ENCODE results near the gene AADAC.
A peak's percentile ranks its signal among the peaks of the same experiment; 100 is the strongest.

Gene AADAC

GRCh38 chr3:151769175-151769574 lies 44.7 kb upstream of the AADAC start:
- no peak overlapping the region for H3K4me3 ChIP-seq (IDR thresholded peaks at IDR 0.05; ENCODE audit: insufficient read depth, low read depth, low read length)
- TF ChIP-seq CTCF (conservative IDR thresholded peaks at IDR 0.05; ENCODE audit: low read depth, low read length): no peak
- no peaks in the 10 kb centered on the region for H3K79me2 ChIP-seq (ENCODE audit: insufficient read depth, low read depth)
- H3K27me3 ChIP-seq (ENCODE audit: insufficient read depth, low read depth): no peaks in the 10 kb centered on the region
- H3K9ac ChIP-seq: no peak overlapping the region
- H3K36me3 ChIP-seq (ENCODE audit: insufficient read depth): no peaks in the 10 kb centered on the region
- H3K27ac ChIP-seq: no peak overlapping the region; the same call in 1 of the 2 replicates
- H2AFZ ChIP-seq (ENCODE audit: low read depth): no peak overlapping the region
- H3K4me1 ChIP-seq (ENCODE audit: low read depth, poor library complexity, severe bottlenecking): peaks cover 24% of the 10 kb centered on the region
- no peaks in the 10 kb centered on the region for H4K20me1 ChIP-seq (ENCODE audit: insufficient read depth)
- H3K4me2 ChIP-seq: peak overlapping the region; percentile 16

- no peak overlapping the region for H3K4me3 ChIP-seq (IDR thresholded peaks at IDR 0.05; ENCODE audit: insufficient read depth, low read depth, low read length)
- H2AFZ ChIP-seq (ENCODE audit: low read depth): no peak overlapping the region
- H4K20me1 ChIP-seq (ENCODE audit: insufficient read depth): no peaks in the 10 kb centered on the region
- no peak overlapping the region for H3K9ac ChIP-seq
- no peak for TF ChIP-seq CTCF (conservative IDR thresholded peaks at IDR 0.05; ENCODE audit: low read depth, low read length)
- no peaks in the 10 kb centered on the region for H3K27me3 ChIP-seq (ENCODE audit: insufficient read depth, low read depth)
- H3K27ac ChIP-seq: no peak overlapping the region
- no peaks in the 10 kb centered on the region for H3K79me2 ChIP-seq (ENCODE audit: insufficient read depth, low read depth)
- H3K4me1 ChIP-seq (ENCODE audit: low read depth, poor library complexity, severe bottlenecking): peaks cover 24% of the 10 kb centered on the region
- no peak overlapping the region for H3K4me2 ChIP-seq
- no peaks in the 10 kb centered on the region for H3K36me3 ChIP-seq (ENCODE audit: insufficient read depth)
Measured at GRCh38 chr3:151770956-151771355, 43.0 kb upstream of the AADAC start.

- Histone ChIP-seq H3K4me2 (no peak overlapping the region), H3K9ac (no peak overlapping the region), H2AFZ (ENCODE audit: low read depth) (no peak overlapping the region), H4K20me1 (ENCODE audit: insufficient read depth) (no peaks in the 10 kb centered on the region), H3K27ac (no peak overlapping the region), H3K79me2 (ENCODE audit: insufficient read depth, low read depth) (no peaks in the 10 kb centered on the region), H3K4me3 (IDR thresholded peaks at IDR 0.05; ENCODE audit: insufficient read depth, low read depth, low read length) (no peak overlapping the region), H3K27me3 (ENCODE audit: insufficient read depth, low read depth) (no peaks in the 10 kb centered on the region), H3K36me3 (ENCODE audit: insufficient read depth) (no peaks in the 10 kb centered on the region), H3K4me1 (ENCODE audit: low read depth, poor library complexity, severe bottlenecking) (peaks cover 20% of the 10 kb centered on the region)
- no peak for TF ChIP-seq CTCF (conservative IDR thresholded peaks at IDR 0.05; ENCODE audit: low read depth, low read length)
Measured at GRCh38 chr3:151772825-151773480, 41.0 kb upstream of the AADAC start.

GRCh38 chr3:151774235-151774634 lies 39.7 kb upstream of the AADAC start:
- Histone ChIP-seq H3K9ac (no peak overlapping the region), H3K27me3 (ENCODE audit: insufficient read depth, low read depth) (no peaks in the 10 kb centered on the region), H2AFZ (ENCODE audit: low read depth) (no peak overlapping the region), H3K36me3 (ENCODE audit: insufficient read depth) (no peaks in the 10 kb centered on the region), H3K4me3 (IDR thresholded peaks at IDR 0.05; ENCODE audit: insufficient read depth, low read depth, low read length) (no peak overlapping the region), H4K20me1 (ENCODE audit: insufficient read depth) (no peaks in the 10 kb centered on the region), H3K27ac (no peak overlapping the region), H3K4me2 (no peak overlapping the region), H3K4me1 (ENCODE audit: low read depth, poor library complexity, severe bottlenecking) (peaks cover 7% of the 10 kb centered on the region), H3K79me2 (ENCODE audit: insufficient read depth, low read depth) (no peaks in the 10 kb centered on the region)
- no peak for TF ChIP-seq CTCF (conservative IDR thresholded peaks at IDR 0.05; ENCODE audit: low read depth, low read length)
